Measurements from ENCODE around the gene SMOC2.
"Not testable (repeated sequence)": the region's sequence is repeated elsewhere in the genome, so short reads cannot be mapped to it uniquely, and the experiment has no call there.

The SMOC2 gene

GRCh38 chr6:168607272-168608112 lies 166.5 kb downstream of the SMOC2 start:
- no peak for TF ChIP-seq CTCF (IDR thresholded peaks at IDR 0.05; ENCODE audit: low read depth, low read length)
- no peak for DNase-seq (ENCODE audit: extremely low read depth, low read depth)

DNA sequence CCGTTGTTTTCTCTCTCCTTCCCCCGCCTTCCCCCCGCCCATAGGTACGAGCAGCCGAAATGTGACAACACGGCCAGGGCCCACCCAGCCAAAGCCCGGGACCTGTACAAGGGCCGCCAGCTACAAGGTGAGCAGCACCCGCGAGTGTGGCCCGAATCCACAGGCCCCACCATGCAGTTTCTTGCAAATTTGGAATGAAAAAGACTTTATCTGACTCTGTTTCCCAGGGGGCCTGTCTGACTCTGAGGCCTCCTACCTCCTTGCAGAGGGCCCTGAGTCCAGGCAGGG lies 167.1 kb downstream of the SMOC2 start:
- DNase-seq (ENCODE audit: extremely low read depth, low read depth) = no peak
- no peak for TF ChIP-seq CTCF (IDR thresholded peaks at IDR 0.05; ENCODE audit: low read depth, low read length)

GRCh38 chr6:168609026-168609685 lies 168.2 kb downstream of the SMOC2 start:
- TF ChIP-seq CTCF (IDR thresholded peaks at IDR 0.05; ENCODE audit: low read depth, low read length) = no peak
- DNase-seq (ENCODE audit: extremely low read depth, low read depth) = no peak

DNA sequence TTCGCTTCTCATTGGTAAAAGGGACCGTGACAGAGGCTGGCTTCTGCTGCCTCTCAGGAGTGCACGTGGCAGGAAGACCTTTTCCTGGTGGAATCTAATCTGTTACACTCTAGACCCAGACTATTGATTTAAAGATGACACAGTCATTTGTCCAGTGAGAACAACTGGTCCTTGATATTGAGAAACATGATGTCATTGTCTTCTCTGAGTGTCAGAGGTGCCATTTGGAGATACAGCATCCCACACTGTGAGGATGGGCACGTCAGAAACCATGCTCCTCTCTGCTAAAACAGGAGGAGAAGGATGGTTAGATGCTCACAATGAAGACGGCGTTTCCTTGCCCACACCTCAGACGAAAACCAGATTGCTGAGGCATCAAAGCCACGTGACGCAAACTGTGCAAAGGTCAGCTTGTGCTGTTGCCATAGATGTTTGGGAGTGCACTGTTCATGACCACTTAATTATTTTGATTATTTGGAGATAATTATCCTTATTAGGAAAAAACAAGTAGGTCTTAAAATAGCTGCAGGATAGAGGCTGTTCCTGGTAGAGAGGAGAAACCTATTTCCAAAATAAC lies 169.0 kb downstream of the SMOC2 start:
- no peak for TF ChIP-seq CTCF (IDR thresholded peaks at IDR 0.05; ENCODE audit: low read depth, low read length)

GRCh38 chr6:168610966-168611365 lies 170.0 kb downstream of the SMOC2 start:
- not testable (repeated sequence) for DNase-seq (ENCODE audit: extremely low read depth, low read depth)

More for the DNA sequence above, 169.0 kb downstream of the SMOC2 start:
- DNase-seq (ENCODE audit: extremely low read depth, low read depth) = no peak

GRCh38 chr6:168611691-168612090 lies 170.7 kb downstream of the SMOC2 start:
- TF ChIP-seq CTCF (IDR thresholded peaks at IDR 0.05; ENCODE audit: low read depth, low read length) = no peak
- DNase-seq (ENCODE audit: extremely low read depth, low read depth) = no peak

DNA sequence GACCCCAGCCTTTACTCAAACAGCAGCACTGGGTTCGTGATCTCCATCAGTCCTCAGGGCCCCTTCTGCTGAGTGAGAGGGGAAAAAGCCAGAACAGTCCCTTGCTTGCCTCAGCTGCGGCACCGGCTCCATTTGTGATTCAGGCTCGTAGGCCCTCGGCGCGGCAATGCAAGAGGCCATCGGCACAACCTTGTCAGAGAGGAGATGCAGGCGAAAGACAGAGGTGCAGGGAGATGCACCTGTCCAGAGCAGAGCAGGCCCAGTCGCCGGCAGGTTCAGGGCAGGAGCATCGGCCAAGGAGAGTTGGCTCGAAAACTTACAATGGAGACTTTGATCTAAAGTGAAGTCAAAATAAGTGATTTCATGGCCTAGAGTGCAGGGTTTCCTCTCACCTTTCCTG lies 171.6 kb downstream of the SMOC2 start:
- DNase-seq (ENCODE audit: extremely low read depth, low read depth) = no peak
- no peak for TF ChIP-seq CTCF (IDR thresholded peaks at IDR 0.05; ENCODE audit: low read depth, low read length)

Data from AG09319 (cell line).